NB4 (cell line): Measurements from ENCODE around the gene ERN2.

Experiments used
- CTCF ChIP-seq: IDR thresholded peaks from one replicate; pipeline ENCODE4 v1.5.1; 2012; ENCODE audit warnings: low read depth, low read length
- MYC ChIP-seq: IDR thresholded peaks from 2 replicates; pipeline ENCODE4 v1.6.1; 2011; ENCODE audit warnings: low read depth, low read length
- POLR2A ChIP-seq: IDR thresholded peaks from 2 replicates; pipeline ENCODE4 v1.6.1; 2011; ENCODE audit warnings: mild to moderate bottlenecking; ENCODE audit not compliant: insufficient read length; ENCODE audit errors: extremely low read depth
- TF ChIP-seq, protein P1 (sequence below): IDR thresholded peaks from 2 replicates; pipeline ENCODE4 v1.6.1; 2011; ENCODE audit warnings: low read depth, low read length

GRCh38 chr16:23692190-23692837 lies 20.7 kb downstream of the ERN2 start:
- no peak for TF ChIP-seq CTCF
- TF ChIP-seq, protein P1, sequence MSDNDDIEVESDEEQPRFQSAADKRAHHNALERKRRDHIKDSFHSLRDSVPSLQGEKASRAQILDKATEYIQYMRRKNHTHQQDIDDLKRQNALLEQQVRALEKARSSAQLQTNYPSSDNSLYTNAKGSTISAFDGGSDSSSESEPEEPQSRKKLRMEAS, result no peak
- TF ChIP-seq POLR2A, result no peak
- TF ChIP-seq MYC, result no peak
